Body of pancreas (tissue), 4 donors: ENCODE measurements around the gene SYT13. TPM values are rescaled to one million over a fixed set of nuclear protein-coding genes. Genes with fewer than 3 reads are reported as not detected.

Source experiments
- ATAC-seq: fragments of 150-250 bp; one replicate; pipeline ENCODE4 v1.9.1; 2016
- DNase-seq, 4 donors: peaks; one replicate each; pipeline ENCODE4 v3.0.0-alpha.2; 2019
- H3K27ac ChIP-seq, 4 donors: fragments of 200-600 bp; sonication (generic); 1 replicate in 3 of 4; 2 replicates in 1 of 4; pipeline versions ENCODE4 v1.5.1 to v1.6.1; 2016 to 2019; ENCODE audit warnings: mild to moderate bottlenecking in 1 of 4, mixed read lengths in 1 of 4, moderate library complexity in 1 of 4
- H3K27me3 ChIP-seq, 2 donors: fragments of 200-600 bp; sonication (generic); one replicate each; pipeline ENCODE4 v1.6.0; 2016; ENCODE audit warnings: mild to moderate bottlenecking in 1 of 2
- H3K36me3 ChIP-seq, 2 donors: fragments of 200-600 bp; sonication (generic); replicated peaks in 1 of 2; 2 replicates each; pipeline ENCODE4 v1.5.1; 2016; ENCODE audit warnings: low read depth in 2 of 2; ENCODE audit not compliant: insufficient read depth in 1 of 2
- H3K4me1 ChIP-seq: fragments of 200-600 bp; sonication (generic); one replicate; pipeline ENCODE4 v1.6.0; 2016
- H3K4me3 ChIP-seq, 2 donors: fragments of 200-600 bp; sonication (generic); 1 replicate in 1 of 2; 2 replicates in 1 of 2; pipeline ENCODE4 v1.5.1; 2016 to 2019
- H3K9me3 ChIP-seq, 3 donors: fragments of 200-600 bp; sonication (generic); 1 replicate in 2 of 3; 2 replicates in 1 of 3; pipeline ENCODE4 v1.5.1; 2016
- CTCF ChIP-seq, 7 experiments: fragments of 450-650 bp in 4 of 7; fragments of 200-600 bp in 3 of 7; sonication (generic) in 3 of 7; IDR thresholded peaks; one replicate each; pipeline ENCODE4 v1.5.1; 2016 to 2019; ENCODE audit warnings: antibody characterized with exemption in 7 of 7
- POLR2A ChIP-seq, 3 donors: fragments of 450-650 bp; IDR thresholded peaks; one replicate each; pipeline ENCODE4 v1.6.1; 2016; ENCODE audit warnings: antibody characterized with exemption in 3 of 3, mild to moderate bottlenecking in 2 of 3
- WGBS, 2 donors: methylation state at CpG; one replicate each; pipeline ENCODE4 v1.1.5; 2017; 5-methylcytosine and 5-hydroxymethylcytosine counted together
- intact Hi-C: fragments of 100-400 bp; cut with DNase I; formaldehyde crosslinking; loops from one replicate; pipeline ENCODE4 v1.15.1; 2023
- total RNA-seq, 2 donors: library from RNA; depleted of rRNA; stranded (reverse); fragments of >200 nt; gene quantifications; one replicate each; pipeline ENCODE4 v1.1.0, GENCODE V29; 2016

SYT13 gene
- total RNA-seq, 2 donors from 2014 or later, result 6.7 to 9.9 TPM

- no peak for ATAC-seq
Observed at GRCh38 chr11:45208135-45208534, 78.0 kb downstream of the SYT13 start.

DNA sequence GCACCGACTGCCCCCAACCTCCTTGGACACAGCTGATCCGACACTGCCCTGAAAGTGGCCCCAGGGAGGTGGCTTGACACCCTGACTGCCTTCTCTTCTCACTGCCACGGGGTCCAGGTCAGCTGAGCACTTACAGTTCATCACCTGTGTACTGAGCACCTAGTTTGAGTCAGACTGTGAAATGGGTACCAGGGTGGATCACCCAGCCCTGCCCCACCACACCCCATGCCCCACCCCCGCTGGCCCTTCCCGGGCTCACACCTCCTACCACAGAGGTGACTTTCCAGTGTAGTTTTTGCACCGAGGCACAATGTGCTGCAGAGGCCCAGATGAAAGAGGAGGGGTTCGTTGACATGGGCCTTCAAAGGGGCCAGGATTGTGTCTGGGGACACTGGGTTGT is 80.2 kb downstream of the SYT13 start:
- Histone ChIP-seq H3K4me1 (peaks cover 4% of the 10 kb centered on the region), H3K27ac (no peak overlapping the region), H3K27me3 (no peaks in the 10 kb centered on the region), H3K4me3 (no peak overlapping the region), H3K36me3 (no peaks in the 10 kb centered on the region), H3K9me3 (no peaks in the 10 kb centered on the region)
- TF ChIP-seq CTCF (IDR thresholded peaks at IDR 0.05), result no peak
- no peak for TF ChIP-seq POLR2A (IDR thresholded peaks at IDR 0.05)
- 60 to 82% methylated on average over 2 to 7 of the region's 7 CpGs for WGBS, 2 donors
- intact Hi-C loops, result no loop called here
- no peak for DNase-seq
- no peak for ATAC-seq

More at GRCh38 chr11:45208135-45208534, 78.0 kb downstream of the SYT13 start:
- Histone ChIP-seq H3K27ac (no peak overlapping the region), H3K9me3 (no peaks in the 10 kb centered on the region), H3K4me1 (peaks cover 4% of the 10 kb centered on the region), H3K36me3 (no peaks in the 10 kb centered on the region), H3K4me3 (no peak overlapping the region), H3K27me3 (no peaks in the 10 kb centered on the region)
- intact Hi-C loops, result no loop called here
- no peak for TF ChIP-seq POLR2A (IDR thresholded peaks at IDR 0.05)
- no peak for TF ChIP-seq CTCF (IDR thresholded peaks at IDR 0.05)
- whole genome bisulfite sequencing, 2 donors, result 74 to 84% methylated on average over 7 to 8 of the region's 8 CpGs
- no peak for DNase-seq

DNA sequence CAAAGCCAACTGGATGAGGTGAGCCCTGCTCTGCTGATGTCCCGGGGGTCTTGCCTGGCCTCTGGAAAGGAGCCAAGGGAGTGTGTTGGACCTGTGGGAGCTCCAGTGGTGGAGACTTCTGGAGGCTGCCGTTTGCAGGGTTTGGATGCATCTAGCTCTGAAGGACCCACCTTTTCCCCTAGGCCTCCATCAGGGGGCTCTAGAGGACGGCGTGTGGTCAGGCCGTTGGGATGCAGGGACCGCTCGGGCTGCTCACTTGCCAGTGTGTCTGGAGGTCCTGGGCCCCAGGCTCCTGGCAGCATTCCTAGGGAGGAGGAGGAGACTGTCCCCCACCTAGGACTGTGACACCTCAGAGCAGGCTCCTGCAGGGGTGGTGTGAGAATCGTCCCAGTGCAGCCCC is 81.4 kb downstream of the SYT13 start:
- no peaks in the 10 kb centered on the region for H3K9me3 ChIP-seq
- H3K4me1 ChIP-seq, result peaks cover 4% of the 10 kb centered on the region
- ATAC-seq (no peak), DNase-seq (no peak)
- no peak overlapping the region for H3K4me3 ChIP-seq
- no peak overlapping the region for H3K27ac ChIP-seq
- H3K27me3 ChIP-seq, result no peaks in the 10 kb centered on the region
- TF ChIP-seq POLR2A (IDR thresholded peaks at IDR 0.05), result no peak
- H3K36me3 ChIP-seq, result no peaks in the 10 kb centered on the region
- intact Hi-C loops, result no loop called here
- 75 to 79% methylated on average over 8 of the region's 8 CpGs for WGBS, 2 donors

GRCh38 chr11:45193695-45194094 is 92.4 kb downstream of the SYT13 start:
- Histone ChIP-seq H3K4me1 (no peaks in the 10 kb centered on the region), H3K4me3 (no peak overlapping the region), H3K27me3 (no peaks in the 10 kb centered on the region), H3K27ac (no peak overlapping the region), H3K36me3 (peaks cover 0 to 1% of the 10 kb centered on the region in 2 donors), H3K9me3 (no peaks in the 10 kb centered on the region)
- WGBS, 2 donors, result 78 to 89% methylated on average over 6 of the region's 6 CpGs
- no peak for ATAC-seq
- no peak for DNase-seq
- TF ChIP-seq CTCF (IDR thresholded peaks at IDR 0.05) (no peak), POLR2A (IDR thresholded peaks at IDR 0.05) (no peak)
- intact Hi-C loops, result no loop called here

Other genes with a start within 250 kb of the SYT13 start
- 1 to 10 TPM; 4.4 to 7.9 TPM for gene PRDM11, start 139.7 kb downstream of the SYT13 start, total RNA-seq